Mononuclear cell (primary cell): ENCODE measurements around the gene GPR61. TPM values are rescaled to one million over a fixed set of nuclear protein-coding genes. Genes with fewer than 3 reads are reported as not detected.

Source experiments
- total RNA-seq: library from RNA; depleted of rRNA; stranded (reverse); fragments of >200 nt; gene quantifications from one replicate; pipeline ENCODE4 v1.2.3, GENCODE V29; 2012

Gene GPR61
- total RNA-seq, 1 donor = 0.94 TPM

Other genes with a start within 250 kb of the GPR61 start
- gene MYBPHL, start 232.9 kb upstream of the GPR61 start, total RNA-seq = not detected
- 9.3 TPM for gene SORT1, start 142.0 kb upstream of the GPR61 start, total RNA-seq
- gene PSMA5, start 113.4 kb upstream of the GPR61 start, total RNA-seq = 30.7 TPM
- not detected for gene SYPL2, start 73.3 kb upstream of the GPR61 start, total RNA-seq
- 4.4 TPM for gene ATXN7L2, start 56.0 kb upstream of the GPR61 start, total RNA-seq
- 7.9 TPM for gene CYB561D1, start 45.8 kb upstream of the GPR61 start, total RNA-seq
- gene AMIGO1, start 30.1 kb upstream of the GPR61 start, total RNA-seq = 9.2 TPM
- 8.9 TPM for gene GNAI3, start 8.7 kb downstream of the GPR61 start, total RNA-seq
- not detected for gene GNAT2, start 79.7 kb downstream of the GPR61 start, total RNA-seq
- 108 TPM for gene AMPD2, start 80.0 kb downstream of the GPR61 start, total RNA-seq
- gene GSTM4, start 116.2 kb downstream of the GPR61 start, total RNA-seq = 8.4 TPM
- 16.1 TPM for gene GSTM2, start 128.2 kb downstream of the GPR61 start, total RNA-seq
- gene GSTM1, start 147.9 kb downstream of the GPR61 start, total RNA-seq = not detected
- not detected for gene GSTM5, start 172.4 kb downstream of the GPR61 start, total RNA-seq
- 7.5 TPM for gene GSTM3, start 201.2 kb downstream of the GPR61 start, total RNA-seq
- gene EPS8L3, start 224.1 kb downstream of the GPR61 start, total RNA-seq = not detected